SW 1271 (cell line): ENCODE results near the gene ZNF335.
A peak's percentile ranks its signal among the peaks of the same experiment; 100 is the strongest.
"Not testable (repeated sequence)": the region's sequence is repeated elsewhere in the genome, so short reads cannot be mapped to it uniquely, and the experiment has no call there.

ENCODE experiments used
- DNase-seq, 2 experiments: peaks; one replicate each; lab custom pipeline; 2025; lab: John Stamatoyannopoulos, UW

The ZNF335 gene

DNA sequence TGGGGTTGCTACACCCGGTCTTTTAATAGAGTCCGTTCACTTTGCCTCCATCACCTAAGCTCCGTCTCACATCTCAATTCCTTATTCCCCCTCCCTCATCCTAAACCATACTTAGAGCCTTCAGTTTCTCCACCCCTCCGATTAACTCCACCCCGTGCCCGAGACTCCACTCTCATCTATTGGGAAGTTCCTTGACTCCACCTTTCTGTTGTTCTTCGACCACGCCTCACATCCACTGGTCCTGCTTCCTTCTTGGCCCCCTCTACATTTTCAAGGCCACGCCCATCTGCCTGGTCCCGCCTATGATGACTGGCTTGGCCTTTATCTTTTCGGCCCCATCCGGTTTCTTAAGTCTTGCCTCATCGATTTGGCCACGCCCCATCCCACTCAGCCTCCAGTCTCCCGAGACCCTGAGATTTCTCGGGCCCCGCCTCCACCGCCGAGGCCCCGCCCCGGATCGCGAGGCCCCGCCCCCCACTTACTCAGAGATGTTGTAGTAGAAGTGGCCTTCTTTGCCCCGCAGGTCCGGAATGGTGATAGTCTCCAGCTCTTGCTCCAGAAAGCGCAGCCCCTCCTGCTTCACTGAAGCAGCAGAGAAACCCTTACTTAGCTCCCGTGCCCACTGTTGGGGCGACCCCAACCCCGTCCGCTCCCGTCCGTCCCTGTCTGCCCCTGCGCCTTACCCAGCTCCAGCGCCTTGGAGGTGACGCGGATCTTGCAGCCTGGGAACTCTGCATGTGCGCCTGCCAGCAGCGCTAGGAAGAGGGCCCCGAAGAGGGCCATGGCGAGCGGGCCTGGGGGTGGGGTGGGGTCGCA is 61.1 kb downstream of the ZNF335 start:
- peak; percentile 26 to 27 for DNase-seq

DNA sequence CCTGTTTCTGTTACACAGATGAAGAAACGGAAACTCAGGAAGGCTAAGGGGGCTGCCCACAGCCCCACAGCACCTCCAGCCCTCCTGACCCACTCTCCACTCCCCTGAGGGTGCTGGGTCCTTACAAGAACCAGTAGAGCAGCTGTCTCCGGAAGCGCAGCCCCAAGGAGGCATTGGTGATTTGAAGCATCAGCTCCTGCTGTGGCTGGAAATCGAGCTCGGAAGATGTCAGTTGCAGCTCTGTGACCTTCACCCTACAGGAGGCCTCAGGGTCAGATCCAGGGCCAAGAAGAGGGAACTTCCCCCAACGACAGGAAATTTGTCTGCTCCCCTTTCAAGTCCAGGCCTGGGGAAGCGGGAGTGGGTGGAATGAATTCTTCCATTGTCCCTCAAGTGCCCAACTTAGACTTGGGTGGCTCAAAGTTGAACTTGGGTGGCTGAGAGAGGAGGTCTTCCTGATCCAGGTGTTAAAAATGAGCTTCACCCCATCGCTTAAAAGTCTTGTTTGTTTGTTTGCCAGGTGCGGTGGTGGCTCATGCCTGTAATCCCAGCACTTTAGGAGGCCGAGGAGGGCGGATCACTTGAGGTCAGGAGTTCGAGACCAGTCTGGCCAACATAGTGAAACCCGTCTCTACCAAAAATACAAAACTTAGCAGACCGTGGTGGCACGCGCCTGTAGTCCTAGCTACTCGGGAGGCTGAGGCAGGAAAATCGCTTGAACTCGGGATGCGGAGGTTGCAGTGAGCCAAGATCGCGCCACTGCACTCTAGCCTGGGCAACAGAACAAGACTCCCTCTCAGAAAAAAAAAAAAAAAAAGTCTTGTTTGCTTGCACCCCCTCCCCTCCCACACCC is 62.0 kb downstream of the ZNF335 start:
- no peak for DNase-seq

DNA sequence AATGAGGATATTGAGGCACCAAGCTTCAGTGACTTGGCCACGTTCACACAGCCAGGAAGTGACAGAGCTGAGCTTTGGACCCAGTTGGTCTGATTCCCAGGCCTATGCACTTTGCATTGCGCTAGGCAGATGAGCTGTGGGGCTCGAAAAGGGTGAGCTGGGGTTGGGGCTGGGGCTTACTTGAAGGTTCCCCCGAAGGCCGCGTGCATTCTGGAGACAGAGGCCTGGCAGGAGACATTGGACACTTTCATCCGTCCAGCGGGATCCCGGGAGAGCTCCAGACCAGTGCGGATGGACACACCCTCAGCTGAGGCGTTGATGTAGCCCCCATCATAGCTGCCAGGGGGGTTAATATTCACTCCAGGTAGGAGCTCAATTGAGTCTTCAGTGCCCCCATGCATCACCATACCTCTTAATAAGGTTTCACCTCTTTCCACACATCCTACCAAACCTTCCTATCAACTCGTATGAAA is 62.6 kb downstream of the ZNF335 start:
- DNase-seq: no peak

DNA sequence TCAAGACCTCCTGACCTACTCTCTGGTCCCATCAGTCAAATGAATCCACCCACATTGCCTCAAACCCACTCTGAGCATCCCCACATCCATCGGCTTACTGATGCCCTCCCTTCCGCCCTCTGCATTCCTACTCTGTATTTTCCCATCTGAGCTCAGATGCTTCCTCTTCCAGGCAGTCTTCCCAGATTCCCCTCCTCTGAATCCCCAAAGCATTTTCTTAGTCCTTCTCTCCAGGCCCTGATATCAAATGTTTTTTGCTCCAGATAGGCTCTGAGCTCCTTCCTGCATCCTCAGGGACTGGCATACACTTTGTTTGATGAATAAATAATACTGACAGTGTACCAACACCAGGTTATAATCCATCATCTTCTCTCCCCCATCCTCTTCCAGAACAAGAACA is 63.9 kb downstream of the ZNF335 start:
- DNase-seq: no peak

DNA sequence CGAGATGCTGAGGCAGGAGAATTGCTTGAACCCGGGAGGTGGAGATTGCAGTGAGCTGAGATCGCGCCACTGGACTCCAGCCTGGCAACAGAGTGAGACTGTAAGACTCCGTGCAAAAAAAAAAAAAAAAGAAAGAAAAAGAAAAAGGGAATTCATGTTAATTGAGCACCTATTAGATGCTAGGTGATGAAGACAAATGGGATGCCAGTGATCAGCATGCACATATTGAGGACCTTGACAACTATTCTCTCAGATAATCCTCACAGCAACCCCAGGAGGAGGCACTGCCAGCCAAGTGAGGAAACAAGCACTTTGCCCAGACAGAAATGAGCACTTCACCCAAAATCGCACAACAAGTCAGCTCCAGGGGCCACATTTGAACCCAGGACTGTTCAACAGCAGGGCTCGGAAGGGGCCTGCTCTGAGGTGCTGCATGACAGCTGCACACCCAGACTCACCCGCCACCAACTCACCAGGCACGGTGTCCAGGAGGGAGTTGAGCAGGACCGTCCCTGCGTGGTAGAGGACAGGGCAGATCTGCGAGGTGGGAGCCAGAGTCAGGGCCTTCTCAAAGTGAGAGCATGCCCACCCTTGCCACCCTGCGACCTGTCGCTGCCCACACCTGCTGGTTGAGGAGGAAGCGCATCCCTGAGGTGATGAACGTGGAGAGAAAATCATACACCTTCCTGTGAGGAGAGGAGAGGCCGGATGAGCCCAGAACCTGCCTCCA is 64.6 kb downstream of the ZNF335 start:
- DNase-seq: no peak

DNA sequence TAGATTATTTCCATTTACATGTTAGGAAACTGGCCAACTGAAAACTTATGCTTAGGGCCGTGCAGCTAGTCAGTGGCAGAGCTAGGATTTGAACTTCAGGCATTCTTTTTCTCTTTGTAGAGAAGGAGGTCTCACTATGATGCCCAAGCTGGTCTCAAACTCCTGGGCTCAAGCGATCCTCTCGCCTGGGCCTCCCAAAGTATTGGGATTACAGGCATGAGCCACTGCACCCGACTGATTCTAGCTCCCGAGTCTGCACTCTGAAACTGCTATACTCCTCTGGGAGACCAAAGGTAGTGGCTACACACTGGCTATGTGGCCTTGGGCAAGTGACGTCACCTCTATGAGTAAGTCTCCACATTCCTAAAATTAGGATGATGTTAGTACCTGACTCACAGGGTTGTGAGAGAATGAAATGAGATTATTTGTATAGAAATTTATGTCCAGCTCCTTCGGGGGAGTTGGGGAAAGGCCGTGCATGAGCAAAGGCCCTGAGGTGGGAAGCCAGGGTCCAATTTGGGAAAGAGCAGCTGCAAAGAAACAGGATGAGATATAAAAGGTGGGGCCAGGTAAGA is 66.4 kb downstream of the ZNF335 start:
- DNase-seq: peak in 1 of 2 experiments; percentile 8

DNA sequence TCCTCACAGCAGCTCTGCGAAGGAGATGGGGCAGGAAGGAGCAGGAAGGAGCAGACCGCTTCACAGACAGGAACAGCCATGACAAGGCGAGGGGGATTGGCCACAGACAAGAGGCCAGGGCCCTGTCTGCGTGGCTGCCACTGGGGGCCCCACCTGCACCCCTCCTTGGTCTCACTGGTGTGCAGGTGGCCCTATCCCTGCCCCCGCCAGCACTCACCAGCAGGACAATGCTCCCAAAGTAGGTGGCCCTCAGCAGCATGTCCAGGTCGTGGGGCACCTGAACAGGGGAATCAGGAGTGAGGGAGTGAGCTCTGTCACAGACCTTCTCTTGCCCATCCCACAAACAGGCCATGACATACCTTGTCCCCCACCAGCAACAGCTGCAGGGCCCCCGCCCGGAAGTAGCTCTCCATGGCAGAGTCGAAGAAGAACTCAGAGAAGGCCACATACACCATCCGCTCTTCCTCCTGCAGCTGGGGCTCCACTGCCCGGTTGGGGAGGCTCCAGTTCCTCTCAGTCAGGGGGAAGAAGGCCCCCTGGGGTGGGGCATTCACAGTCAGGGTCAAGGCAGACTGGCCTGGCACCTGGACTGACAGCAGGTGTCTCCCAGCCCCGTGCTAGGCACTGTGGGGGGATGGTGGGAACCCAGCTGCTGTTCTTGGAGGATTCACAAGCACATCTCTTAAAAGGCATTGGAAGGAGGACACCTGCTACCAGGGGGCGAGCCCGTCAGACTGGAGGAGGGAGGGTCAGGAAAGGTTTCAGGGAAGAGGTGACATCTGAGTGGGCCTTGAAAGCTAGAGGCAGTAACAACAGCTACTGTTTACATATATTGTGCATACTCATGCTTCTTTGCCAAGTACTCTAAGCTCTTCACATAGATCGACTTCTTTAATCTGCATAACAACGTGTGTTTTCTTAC is 67.2 kb downstream of the ZNF335 start:
- no peak for DNase-seq

DNA sequence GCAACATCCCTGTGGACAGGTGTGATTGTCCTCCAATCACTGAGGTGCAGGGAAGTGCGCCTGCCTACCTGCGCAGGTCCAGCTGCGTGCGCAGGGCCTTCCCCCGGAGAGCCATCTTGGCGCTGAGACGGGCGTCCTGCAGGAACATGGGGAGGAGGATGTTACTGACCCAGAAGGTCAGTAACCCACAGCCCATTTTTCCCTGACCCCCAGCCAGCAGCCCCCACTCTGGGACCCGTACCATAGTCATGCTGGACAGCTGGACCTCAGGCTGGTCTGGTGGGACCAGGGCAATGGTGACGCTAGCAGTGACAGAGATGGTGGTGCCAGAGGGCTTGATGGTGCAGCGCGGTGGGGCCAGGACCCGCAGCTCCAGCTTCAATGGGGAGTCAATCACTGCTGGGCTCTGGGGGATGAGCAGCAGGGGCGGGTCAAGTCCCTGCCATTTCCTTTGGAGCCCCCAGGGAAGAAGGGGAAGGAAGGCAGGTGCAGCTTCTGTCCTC is 69.8 kb downstream of the ZNF335 start:
- no peak for DNase-seq

DNA sequence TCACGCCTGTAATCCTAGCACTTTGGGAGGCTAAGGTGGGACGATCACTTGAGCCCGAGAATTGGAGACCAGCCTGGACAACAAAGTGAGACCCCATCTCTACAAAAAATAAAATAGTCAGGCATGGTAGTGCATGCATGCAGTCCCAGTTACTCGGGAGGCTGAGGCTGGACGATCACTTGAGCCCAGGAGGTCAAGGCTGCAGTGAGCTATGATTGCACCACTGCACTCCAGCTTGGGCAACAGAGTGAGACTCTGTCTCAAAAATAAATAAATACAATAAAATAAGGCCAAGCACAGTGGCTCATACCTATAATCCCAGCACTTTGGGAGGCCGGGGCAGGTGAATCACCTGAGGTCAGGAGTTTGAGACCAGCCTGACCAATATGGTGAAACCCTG is 70.7 kb downstream of the ZNF335 start:
- not testable (repeated sequence) for DNase-seq

DNA sequence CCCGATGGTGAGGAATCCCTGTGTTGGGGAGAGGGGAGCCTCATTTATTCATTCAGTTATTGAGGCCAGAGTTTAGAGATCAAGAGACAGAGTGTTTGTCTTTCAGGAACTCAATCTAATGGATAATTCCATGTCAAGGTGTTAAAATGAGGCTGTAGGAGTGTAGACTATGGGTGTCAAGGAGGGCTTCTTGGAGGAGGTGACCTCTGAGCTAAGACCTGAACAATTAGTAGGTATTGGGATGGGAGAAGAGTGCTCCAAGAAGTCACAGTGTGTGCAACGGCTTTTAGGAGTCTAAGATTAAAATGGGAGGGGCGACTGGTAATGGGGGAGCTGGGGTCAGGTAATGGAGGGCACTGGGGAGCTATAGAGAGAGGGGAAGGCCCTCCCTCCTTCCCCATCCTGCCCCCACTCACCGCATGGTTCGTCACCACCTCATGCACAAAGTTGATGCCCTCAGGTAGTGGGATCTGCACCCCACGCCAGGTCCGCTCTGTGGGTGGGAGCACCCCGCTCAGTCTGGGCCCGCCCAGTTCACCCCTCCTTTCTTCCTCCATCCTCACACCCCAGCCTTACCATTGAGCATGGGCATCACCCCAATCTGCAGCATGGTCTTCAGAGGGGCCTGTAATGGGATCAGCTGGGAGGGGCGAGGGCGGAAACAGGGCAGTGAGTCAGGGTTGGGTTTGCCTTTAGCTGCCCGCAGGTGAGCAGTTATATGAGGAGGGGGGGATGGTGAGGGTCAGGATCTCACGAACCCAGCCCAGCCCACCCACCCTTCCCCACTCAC is 72.8 kb downstream of the ZNF335 start:
- DNase-seq: no peak
